ENCODE results near the gene LMO1. TPM values are rescaled to one million over a fixed set of nuclear protein-coding genes. Genes with fewer than 3 reads are reported as not detected.

Gene LMO1
- total RNA-seq, 2 experiments from 2014 or later, result not detected

DNA sequence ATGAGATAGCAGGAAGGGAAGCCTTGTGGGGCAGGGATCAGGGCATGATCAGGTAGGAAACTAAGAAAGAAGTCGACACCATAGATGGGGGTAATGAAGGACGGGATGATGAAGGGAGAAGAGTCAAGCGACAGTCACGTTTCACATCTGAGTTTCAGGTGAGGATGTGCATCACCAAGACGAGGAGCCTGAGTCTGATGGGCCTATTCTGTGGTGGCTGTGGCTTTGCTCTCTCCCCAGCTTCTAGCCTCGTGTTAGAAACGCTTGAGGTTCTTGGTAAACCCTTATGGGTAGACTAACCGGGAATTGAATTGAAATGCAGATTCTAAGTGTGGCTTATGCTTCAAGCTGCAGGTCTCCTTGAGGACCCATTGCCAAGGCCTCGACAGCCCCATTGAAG is 45.6 kb upstream of the LMO1 start:
- ChIA-PET CTCF (ENCODE audit: unreplicated experiment) (no interaction called here), POLR2A (no interaction called here)
- H3K4me3 ChIP-seq (ENCODE audit: low read depth, low read length, poor library complexity, severe bottlenecking), result no peak overlapping the region
- intact Hi-C loops (cut with micrococcal nuclease; ENCODE audit: unreplicated experiment), result no loop called here
- BruUV-seq (replicated peaks), result no TSS peak
- H3K9me3 ChIP-seq (ENCODE audit: low read length), result no peaks in the 10 kb centered on the region
- no peak overlapping the region for H2AFZ ChIP-seq (ENCODE audit: low read length)
- no peak for DNase-seq (ENCODE audit: low spot score)
- H3K79me2 ChIP-seq (ENCODE audit: insufficient read depth, low read depth, low read length), result no peaks in the 10 kb centered on the region
- H3K4me1 ChIP-seq (ENCODE audit: insufficient read depth, low read length, poor library complexity, severe bottlenecking), result no peaks in the 10 kb centered on the region
- H3K36me3 ChIP-seq (ENCODE audit: insufficient read depth, low read length), result no peaks in the 10 kb centered on the region
- H3K27ac ChIP-seq (ENCODE audit: low read depth, low read length, poor library complexity, severe bottlenecking), result no peak overlapping the region
- TF ChIP-seq EZH2phosphoT487 (IDR thresholded peaks at IDR 0.05; ENCODE audit: borderline replicate concordance, low read depth, low read length), result no peak
- TF ChIP-seq, protein P1, sequence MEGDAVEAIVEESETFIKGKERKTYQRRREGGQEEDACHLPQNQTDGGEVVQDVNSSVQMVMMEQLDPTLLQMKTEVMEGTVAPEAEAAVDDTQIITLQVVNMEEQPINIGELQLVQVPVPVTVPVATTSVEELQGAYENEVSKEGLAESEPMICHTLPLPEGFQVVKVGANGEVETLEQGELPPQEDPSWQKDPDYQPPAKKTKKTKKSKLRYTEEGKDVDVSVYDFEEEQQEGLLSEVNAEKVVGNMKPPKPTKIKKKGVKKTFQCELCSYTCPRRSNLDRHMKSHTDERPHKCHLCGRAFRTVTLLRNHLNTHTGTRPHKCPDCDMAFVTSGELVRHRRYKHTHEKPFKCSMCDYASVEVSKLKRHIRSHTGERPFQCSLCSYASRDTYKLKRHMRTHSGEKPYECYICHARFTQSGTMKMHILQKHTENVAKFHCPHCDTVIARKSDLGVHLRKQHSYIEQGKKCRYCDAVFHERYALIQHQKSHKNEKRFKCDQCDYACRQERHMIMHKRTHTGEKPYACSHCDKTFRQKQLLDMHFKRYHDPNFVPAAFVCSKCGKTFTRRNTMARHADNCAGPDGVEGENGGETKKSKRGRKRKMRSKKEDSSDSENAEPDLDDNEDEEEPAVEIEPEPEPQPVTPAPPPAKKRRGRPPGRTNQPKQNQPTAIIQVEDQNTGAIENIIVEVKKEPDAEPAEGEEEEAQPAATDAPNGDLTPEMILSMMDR (conservative IDR thresholded peaks at IDR 0.05; ENCODE audit: low read length), result no peak
- no peaks in the 10 kb centered on the region for H4K20me1 ChIP-seq (ENCODE audit: insufficient read depth, low read length)
- no peak overlapping the region for H3K4me2 ChIP-seq (ENCODE audit: low read length)
- H3K9me2 ChIP-seq (ENCODE audit: insufficient read depth, low read length), result no peaks in the 10 kb centered on the region

DNA sequence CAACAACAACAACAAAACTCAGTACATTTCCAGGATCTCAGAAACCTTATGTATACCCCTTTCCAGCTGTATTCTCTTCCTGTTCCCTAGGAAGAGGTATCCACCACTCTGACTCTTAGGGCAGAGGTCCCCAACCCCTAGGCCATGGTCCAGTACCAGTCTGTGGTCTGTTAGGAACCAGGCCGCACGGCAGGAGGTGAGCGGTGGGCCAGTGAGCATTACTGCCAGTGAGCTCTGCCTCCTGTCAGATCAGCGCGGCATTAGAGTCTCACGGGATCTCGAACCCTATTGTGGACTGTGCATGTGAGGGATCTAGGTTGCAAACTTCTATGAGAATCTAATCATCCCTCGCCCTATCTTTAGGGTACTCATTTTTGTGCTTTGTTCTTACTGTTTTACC is 43.9 kb upstream of the LMO1 start:
- Histone ChIP-seq H2AFZ (ENCODE audit: low read length) (no peak overlapping the region), H3K27ac (ENCODE audit: low read depth, low read length, poor library complexity, severe bottlenecking) (no peak overlapping the region), H3K36me3 (ENCODE audit: insufficient read depth, low read length) (no peaks in the 10 kb centered on the region), H3K4me1 (ENCODE audit: insufficient read depth, low read length, poor library complexity, severe bottlenecking) (no peaks in the 10 kb centered on the region), H3K9me2 (ENCODE audit: insufficient read depth, low read length) (no peaks in the 10 kb centered on the region), H3K4me3 (ENCODE audit: low read depth, low read length, poor library complexity, severe bottlenecking) (no peak overlapping the region), H3K9me3 (ENCODE audit: low read length) (no peaks in the 10 kb centered on the region), H4K20me1 (ENCODE audit: insufficient read depth, low read length) (no peaks in the 10 kb centered on the region), H3K79me2 (ENCODE audit: insufficient read depth, low read depth, low read length) (no peaks in the 10 kb centered on the region), H3K4me2 (ENCODE audit: low read length) (no peak overlapping the region)
- intact Hi-C loops (cut with micrococcal nuclease; ENCODE audit: unreplicated experiment), result no loop called here
- DNase-seq (ENCODE audit: low spot score), result no peak
- BruUV-seq (replicated peaks), result no TSS peak
- TF ChIP-seq, protein P1 (conservative IDR thresholded peaks at IDR 0.05; ENCODE audit: low read length), result no peak
- no peak for TF ChIP-seq EZH2phosphoT487 (IDR thresholded peaks at IDR 0.05; ENCODE audit: borderline replicate concordance, low read depth, low read length)
- ChIA-PET POLR2A (no interaction called here), CTCF (ENCODE audit: unreplicated experiment) (no interaction called here)

DNA sequence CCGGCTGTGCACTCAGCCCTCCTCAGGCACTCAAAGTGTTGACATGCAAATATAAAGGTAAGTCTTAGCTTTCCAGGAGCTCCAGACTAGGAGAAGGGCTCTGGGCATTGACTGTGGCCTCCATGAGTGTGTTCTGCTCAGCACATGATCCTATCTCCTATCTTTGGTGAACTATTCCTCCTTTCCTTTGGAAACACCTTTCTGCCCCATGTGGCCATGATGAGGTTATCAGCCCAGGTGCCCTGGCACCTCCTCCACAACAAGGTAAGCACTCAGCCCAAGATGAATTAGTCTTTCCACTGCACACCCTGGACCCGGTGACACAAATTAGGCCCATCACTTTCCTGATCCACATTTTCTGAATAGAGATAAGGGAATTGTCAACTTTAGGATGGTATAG is 37.9 kb upstream of the LMO1 start:
- H4K20me1 ChIP-seq (ENCODE audit: insufficient read depth, low read length), result no peaks in the 10 kb centered on the region
- H3K27ac ChIP-seq (ENCODE audit: low read depth, low read length, poor library complexity, severe bottlenecking), result no peak overlapping the region
- H3K4me3 ChIP-seq (ENCODE audit: low read depth, low read length, poor library complexity, severe bottlenecking), result no peak overlapping the region
- intact Hi-C loops (cut with micrococcal nuclease; ENCODE audit: unreplicated experiment), result no loop called here
- no peaks in the 10 kb centered on the region for H3K9me3 ChIP-seq (ENCODE audit: low read length)
- no peaks in the 10 kb centered on the region for H3K9me2 ChIP-seq (ENCODE audit: insufficient read depth, low read length)
- H3K4me2 ChIP-seq (ENCODE audit: low read length), result no peak overlapping the region
- TF ChIP-seq EZH2phosphoT487 (IDR thresholded peaks at IDR 0.05; ENCODE audit: borderline replicate concordance, low read depth, low read length), result no peak
- TF ChIP-seq, protein P1 (conservative IDR thresholded peaks at IDR 0.05; ENCODE audit: low read length), result no peak
- no peak for DNase-seq (ENCODE audit: low spot score)
- no peaks in the 10 kb centered on the region for H3K4me1 ChIP-seq (ENCODE audit: insufficient read depth, low read length, poor library complexity, severe bottlenecking)
- H2AFZ ChIP-seq (ENCODE audit: low read length), result no peak overlapping the region
- POLR2A ChIA-PET, result no interaction called here
- no peaks in the 10 kb centered on the region for H3K36me3 ChIP-seq (ENCODE audit: insufficient read depth, low read length)
- no peaks in the 10 kb centered on the region for H3K79me2 ChIP-seq (ENCODE audit: insufficient read depth, low read depth, low read length)
- BruUV-seq (replicated peaks), result no TSS peak
- CTCF ChIA-PET (ENCODE audit: unreplicated experiment), result no interaction called here

Measured in OCI-LY7 (cell line).